SU-DHL-6 (cell line): Measurements from ENCODE around the gene STXBP5L.
"Not testable (repeated sequence)": the region's sequence is repeated elsewhere in the genome, so short reads cannot be mapped to it uniquely, and the experiment has no call there.

Experiments
- H2AFZ ChIP-seq: fragments of 200-600 bp; sonication (generic); 2 replicates; pipeline ENCODE4 v1.6.1; 2014; ENCODE audit warnings: low read depth, mild to moderate bottlenecking, moderate library complexity, mixed read lengths, antibody characterized with exemption, low read length; ENCODE audit not compliant: severe bottlenecking
- H3F3A ChIP-seq: fragments of 200-600 bp; shearing (Covaris generic); 2 replicates; pipeline ENCODE4 v1.6.0; 2016; ENCODE audit warnings: antibody characterized with exemption, mild to moderate bottlenecking; ENCODE audit not compliant: insufficient read depth
- H3K27ac ChIP-seq: fragments of 200-600 bp; sonication (generic); 2 replicates; pipeline ENCODE4 v1.5.1; 2016; ENCODE audit warnings: low read depth, mild to moderate bottlenecking, low read length, moderate library complexity, mixed read lengths
- H3K27me3 ChIP-seq: fragments of 200-600 bp; sonication (generic), shearing (Covaris generic); 2 replicates; pipeline ENCODE4 v1.6.0; 2014; ENCODE audit warnings: mild to moderate bottlenecking, low read length
- H3K36me3 ChIP-seq: fragments of 200-600 bp; sonication (generic); 2 replicates; pipeline ENCODE4 v1.6.1; 2014; ENCODE audit warnings: mild to moderate bottlenecking, low read length, mixed read lengths
- H3K4me2 ChIP-seq: fragments of 300-600, 200-600 bp; shearing (Covaris generic), sonication (generic); 2 replicates; pipeline ENCODE4 v1.6.0; 2014; ENCODE audit warnings: low read length, low read depth, mild to moderate bottlenecking; ENCODE audit not compliant: poor library complexity, severe bottlenecking
- H3K4me3 ChIP-seq: fragments of 200-600 bp; sonication (generic); 2 replicates; pipeline ENCODE4 v1.5.1; 2014; ENCODE audit warnings: antibody characterized with exemption, low read length, mild to moderate bottlenecking, mixed read lengths; ENCODE audit not compliant: insufficient read depth, poor library complexity, severe bottlenecking
- H3K79me2 ChIP-seq: fragments of 200-600 bp; sonication (generic); 2 replicates; pipeline ENCODE4 v1.6.1; 2014; ENCODE audit warnings: mild to moderate bottlenecking, low read length, moderate library complexity; ENCODE audit not compliant: insufficient read depth
- H3K9ac ChIP-seq: fragments of 200-600 bp; sonication (generic); 2 replicates; pipeline ENCODE4 v1.7.0; 2014; ENCODE audit warnings: mild to moderate bottlenecking, low read length
- H3K9me2 ChIP-seq: fragments of 200-600 bp; sonication (generic); replicated peaks from 2 replicates; pipeline ENCODE4 v1.6.1; 2014; ENCODE audit warnings: low read length; ENCODE audit not compliant: insufficient read depth
- H3K9me3 ChIP-seq: fragments of 200-600 bp; sonication (generic); 2 replicates; pipeline ENCODE4 v1.6.1; 2014; ENCODE audit warnings: low read length, mixed read lengths; ENCODE audit not compliant: insufficient read depth
- H4K20me1 ChIP-seq: fragments of 200-600 bp; sonication (generic); 2 replicates; pipeline ENCODE4 v1.6.1; 2014; ENCODE audit warnings: low read depth, mild to moderate bottlenecking, antibody characterized with exemption, low read length, moderate library complexity, mixed read lengths
- EZH2phosphoT487 ChIP-seq: fragments of 200-600 bp; sonication (generic), shearing (Covaris generic); conservative IDR thresholded peaks from 2 replicates; pipeline ENCODE4 v1.6.1; 2018; ENCODE audit warnings: mild to moderate bottlenecking, antibody characterized with exemption, low read length, moderate library complexity, mixed read lengths
- TF ChIP-seq, protein P1 (sequence below): fragments of 200-600 bp; sonication (generic); IDR thresholded peaks from one replicate; pipeline ENCODE4 v1.5.1; 2017; ENCODE audit warnings: antibody characterized with exemption, mild to moderate bottlenecking, low read length, moderate library complexity; ENCODE audit not compliant: insufficient read depth, poor library complexity, severe bottlenecking

The STXBP5L gene

DNA sequence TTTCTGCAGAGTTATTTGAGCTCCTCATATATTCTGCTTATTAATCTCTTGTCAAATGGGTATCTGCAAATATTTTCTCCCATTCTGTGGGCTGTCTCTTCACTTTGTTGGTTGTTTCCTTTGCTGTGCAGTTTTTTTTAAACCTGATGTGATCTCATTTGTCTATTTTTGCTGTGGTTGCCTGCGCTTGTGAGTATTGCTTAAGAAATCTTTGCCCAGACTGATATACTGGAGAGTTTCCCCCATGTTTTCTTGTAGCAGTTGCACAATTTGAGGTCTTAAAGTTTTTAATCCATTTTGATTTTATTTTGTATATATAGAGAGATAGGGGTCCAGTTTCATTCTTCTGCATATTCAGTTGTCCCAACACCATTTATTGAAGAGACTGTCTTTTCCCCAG is 535.5 kb downstream of the STXBP5L start:
- Histone ChIP-seq H3K27me3 (no peaks in the 10 kb centered on the region), H3K9me3 (no peaks in the 10 kb centered on the region), H3F3A (no peaks in the 10 kb centered on the region), H2AFZ (no peak overlapping the region), H4K20me1 (no peaks in the 10 kb centered on the region), H3K79me2 (no peaks in the 10 kb centered on the region), H3K9me2 (no peaks in the 10 kb centered on the region), H3K4me3 (no peak overlapping the region), H3K36me3 (peaks cover 47% of the 10 kb centered on the region), H3K9ac (no peak overlapping the region), H3K27ac (no peak overlapping the region), H3K4me2 (no peak overlapping the region)
- no peak for TF ChIP-seq EZH2phosphoT487
- TF ChIP-seq, protein P1, sequence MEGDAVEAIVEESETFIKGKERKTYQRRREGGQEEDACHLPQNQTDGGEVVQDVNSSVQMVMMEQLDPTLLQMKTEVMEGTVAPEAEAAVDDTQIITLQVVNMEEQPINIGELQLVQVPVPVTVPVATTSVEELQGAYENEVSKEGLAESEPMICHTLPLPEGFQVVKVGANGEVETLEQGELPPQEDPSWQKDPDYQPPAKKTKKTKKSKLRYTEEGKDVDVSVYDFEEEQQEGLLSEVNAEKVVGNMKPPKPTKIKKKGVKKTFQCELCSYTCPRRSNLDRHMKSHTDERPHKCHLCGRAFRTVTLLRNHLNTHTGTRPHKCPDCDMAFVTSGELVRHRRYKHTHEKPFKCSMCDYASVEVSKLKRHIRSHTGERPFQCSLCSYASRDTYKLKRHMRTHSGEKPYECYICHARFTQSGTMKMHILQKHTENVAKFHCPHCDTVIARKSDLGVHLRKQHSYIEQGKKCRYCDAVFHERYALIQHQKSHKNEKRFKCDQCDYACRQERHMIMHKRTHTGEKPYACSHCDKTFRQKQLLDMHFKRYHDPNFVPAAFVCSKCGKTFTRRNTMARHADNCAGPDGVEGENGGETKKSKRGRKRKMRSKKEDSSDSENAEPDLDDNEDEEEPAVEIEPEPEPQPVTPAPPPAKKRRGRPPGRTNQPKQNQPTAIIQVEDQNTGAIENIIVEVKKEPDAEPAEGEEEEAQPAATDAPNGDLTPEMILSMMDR = no peak

DNA sequence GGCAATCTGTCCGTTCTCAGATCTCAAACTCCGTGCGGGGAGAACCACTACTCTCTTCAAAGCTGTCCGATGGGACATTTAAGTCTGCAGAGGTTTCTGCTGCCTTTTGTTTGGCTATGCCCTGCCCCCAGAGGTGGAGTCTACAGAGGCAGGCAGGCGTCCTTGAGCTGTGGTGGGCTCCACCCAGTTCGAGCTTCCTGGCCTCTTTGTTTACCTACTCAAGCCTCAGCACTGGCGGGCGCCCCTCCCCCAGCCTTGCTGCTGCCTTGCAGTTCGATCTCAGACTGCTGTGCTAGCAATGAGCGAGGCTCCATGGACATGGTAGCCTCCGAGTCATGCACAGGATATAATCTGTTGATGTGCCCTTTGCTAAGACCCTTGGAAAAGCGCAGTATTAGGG is 543.7 kb downstream of the STXBP5L start:
- not testable (repeated sequence) for H4K20me1 ChIP-seq, H3K4me2 ChIP-seq, H3K4me3 ChIP-seq, H3K27ac ChIP-seq, H3K9me3 ChIP-seq, H2AFZ ChIP-seq, H3K9ac ChIP-seq, H3K9me2 ChIP-seq, H3K79me2 ChIP-seq, H3K27me3 ChIP-seq, H3F3A ChIP-seq
- H3K36me3 ChIP-seq = peaks cover 26% of the 10 kb centered on the region

DNA sequence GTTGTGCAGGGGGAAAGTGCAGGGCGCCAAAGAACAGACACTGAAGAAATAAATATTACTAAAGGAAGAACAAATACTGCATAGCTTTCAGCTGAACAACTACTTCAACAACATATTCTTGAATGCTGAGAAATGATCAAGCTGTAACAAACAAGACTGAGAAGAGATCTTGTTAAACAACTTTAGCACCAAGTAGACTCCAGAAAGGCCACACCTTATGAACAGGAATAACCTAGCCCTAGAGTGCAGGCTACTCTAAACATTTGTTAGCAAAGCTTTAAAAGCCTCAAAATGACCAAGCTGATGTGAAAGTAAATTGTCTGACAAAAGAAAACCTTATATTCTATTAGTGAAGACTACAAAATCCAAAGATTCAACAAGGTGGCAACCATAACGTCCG is 554.6 kb downstream of the STXBP5L start:
- Histone ChIP-seq H2AFZ (no peak overlapping the region), H3K4me2 (no peak overlapping the region), H3K9ac (no peak overlapping the region), H3K36me3 (peaks cover 63% of the 10 kb centered on the region), H4K20me1 (no peaks in the 10 kb centered on the region), H3K9me3 (no peaks in the 10 kb centered on the region), H3K4me3 (no peak overlapping the region), H3K79me2 (0 out of 2 replicates have a peak, but pooled peaks cover 5% of the 10 kb centered on the region), H3F3A (0 out of 2 replicates have a peak, but pooled peaks cover 3% of the 10 kb centered on the region), H3K27ac (no peak overlapping the region), H3K27me3 (no peaks in the 10 kb centered on the region), H3K9me2 (no peaks in the 10 kb centered on the region)
- TF ChIP-seq, protein P1 = no peak
- TF ChIP-seq EZH2phosphoT487 = no peak

DNA sequence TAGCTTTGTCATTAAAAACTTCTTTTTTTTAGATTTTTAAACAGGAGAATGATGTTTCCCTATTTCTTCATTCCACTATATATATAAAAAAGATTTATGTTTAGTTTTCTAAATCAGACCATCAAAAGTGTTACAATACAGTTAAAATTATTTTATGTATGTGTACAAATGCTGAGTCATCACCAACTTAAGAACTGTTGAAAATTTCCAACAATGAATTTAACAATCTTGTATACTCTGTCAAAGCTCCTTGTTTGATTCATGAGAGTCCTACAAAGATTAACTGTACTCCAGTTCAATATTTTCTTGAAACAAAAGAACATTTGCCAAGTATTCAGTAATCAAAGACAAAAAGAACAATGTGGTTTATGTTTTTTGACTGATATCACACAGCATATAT is 555.7 kb downstream of the STXBP5L start:
- no peak overlapping the region for H3K27ac ChIP-seq
- no peaks in the 10 kb centered on the region for H4K20me1 ChIP-seq
- no peak overlapping the region for H3K9ac ChIP-seq
- H3K9me3 ChIP-seq = no peaks in the 10 kb centered on the region
- H3K36me3 ChIP-seq = peaks cover 67% of the 10 kb centered on the region
- H3K27me3 ChIP-seq = no peaks in the 10 kb centered on the region
- H3K4me2 ChIP-seq = no peak overlapping the region
- no peak overlapping the region for H3K4me3 ChIP-seq
- 0 out of 2 replicates have a peak, but pooled peaks cover 5% of the 10 kb centered on the region for H3K79me2 ChIP-seq
- 0 out of 2 replicates have a peak, but pooled peaks cover 3% of the 10 kb centered on the region for H3F3A ChIP-seq
- H2AFZ ChIP-seq = no peak overlapping the region
- TF ChIP-seq, protein P1 = no peak
- no peaks in the 10 kb centered on the region for H3K9me2 ChIP-seq
